Psoas muscle (tissue), 8 donors: ENCODE data around the gene SLC39A13. TPM values are rescaled to one million over a fixed set of nuclear protein-coding genes. Genes with fewer than 3 reads are reported as not detected.

Experiments
- ATAC-seq, 4 donors: fragments of 200-7000 bp; cut with Tn5 transposase; one replicate each; pipeline ENCODE4 v1.9.1; 2020; ENCODE audit warnings: moderate library complexity in 3 of 4, mild to moderate bottlenecking in 2 of 4
- DNase-seq, 2 donors: peaks; one replicate each; pipeline ENCODE4 v3.0.0-alpha.2; 2020
- H3K27ac ChIP-seq: fragments of 200-600 bp; one replicate; pipeline ENCODE4 v1.8.0; 2022
- H3K27me3 ChIP-seq, 3 donors: fragments of 200-600 bp in 1 of 3; one replicate each; pipeline versions ENCODE4 v1.6.1 to v1.8.0; 2013 to 2022; ENCODE audit warnings: low read length in 2 of 3, mild to moderate bottlenecking in 2 of 3, moderate library complexity in 1 of 3; ENCODE audit not compliant: insufficient read depth in 3 of 3
- H3K36me3 ChIP-seq, 2 donors: fragments of 200-600 bp in 1 of 2; one replicate each; pipeline versions ENCODE4 v1.6.1 to v1.8.0; 2013 to 2022; ENCODE audit warnings: low read depth in 1 of 2, mild to moderate bottlenecking in 1 of 2, moderate library complexity in 1 of 2; ENCODE audit not compliant: insufficient read depth in 1 of 2
- H3K4me1 ChIP-seq: fragments of 200-600 bp; one replicate; pipeline ENCODE4 v1.8.0; 2022
- H3K4me3 ChIP-seq: fragments of 200-600 bp; one replicate; pipeline ENCODE4 v1.8.0; 2022; ENCODE audit warnings: mild to moderate bottlenecking
- H3K9me3 ChIP-seq: fragments of 200-600 bp; one replicate; pipeline ENCODE4 v1.8.0; 2022
- CTCF ChIP-seq: fragments of 200-600 bp; IDR thresholded peaks from one replicate; pipeline ENCODE4 v1.8.0; 2022; ENCODE audit warnings: antibody characterized with exemption
- WGBS, 3 donors: extraction: QIAGEN DNeasy Blood & Tissue Kit; methylation state at CpG; one replicate each; pipeline versions ENCODE4 v1.1.6 to v1.1.7; 2013; 5-methylcytosine and 5-hydroxymethylcytosine counted together
- intact Hi-C, 2 donors: fragments of 100-400 bp; cut with DNase I; formaldehyde crosslinking; loops; one replicate each; pipeline versions ENCODE4 v1.11.0 to v1.14.2; 2022
- polyA plus RNA-seq, 3 donors: library from polyadenylated mRNA; stranded (reverse); fragments of 200-250 nt; gene quantifications; one replicate each; pipeline ENCODE4 v1.2.3, GENCODE V29; 2013
- total RNA-seq, 4 donors: library from RNA; stranded (reverse); fragmentation: NEBNext Ultra II Directional in 2 of 4; extraction: Animal tissue kit (Norgen Biotek cat#: 25700) in 2 of 4; gene quantifications; one replicate each; pipeline versions ENCODE4 v1.2.1 to v1.2.4, GENCODE V29; 2021 to 2023
- donor health status: healthy with polysubstance abuse.
- donor health status: DM: no; HTN: no; CAD: no; lungs with moderate emphysema.
- donor health status: Bipolar disorder and iron deficiency.
- donor health status: healthy.
- donor health status: DM: yes; HTN: yes; CAD: no.
- donor health status: DM: no; HTN: no; CAD: no.
- donor health status: DM: no; HTN: no; CAD: no.
- donor health status: DM: yes; HTN: yes; CAD: no.

Gene SLC39A13
- total and polyA plus RNA-seq, 7 donors = 14.7 to 35.3 (median 26.9) TPM

- ATAC-seq = no peak
These were observed 48.0 kb upstream of the SLC39A13 start for GRCh38 chr11:47360341-47360740.

GRCh38 chr11:47361419-47361818 is 47.0 kb upstream of the SLC39A13 start:
- intact Hi-C loops = no loop called here
- Histone ChIP-seq H3K4me1 (no peaks in the 10 kb centered on the region), H3K4me3 (no peak overlapping the region), H3K27ac (peak overlapping the region; percentile 18), H3K36me3 (no peaks in the 10 kb centered on the region), H3K27me3 (no peaks in the 10 kb centered on the region), H3K9me3 (no peaks in the 10 kb centered on the region)
- DNase-seq (no peak), ATAC-seq (peak in 2 of 4 donors; percentile 14 to 26)
- WGBS, 3 donors = 76 to 88% (median 78%) methylated on average over 13 of the region's 13 CpGs
- no peak for TF ChIP-seq CTCF

More at GRCh38 chr11:47360341-47360740, 48.0 kb upstream of the SLC39A13 start:
- Histone ChIP-seq H3K4me3 (no peak overlapping the region), H3K27ac (no peak overlapping the region), H3K4me1 (no peaks in the 10 kb centered on the region), H3K36me3 (no peaks in the 10 kb centered on the region), H3K9me3 (no peaks in the 10 kb centered on the region), H3K27me3 (no peaks in the 10 kb centered on the region)
- no peak for DNase-seq
- WGBS, 3 donors = 93 to 94% (median 93%) methylated on average over 15 of the region's 15 CpGs
- intact Hi-C loops = no loop called here
- TF ChIP-seq CTCF = no peak

GRCh38 chr11:47366020-47366490 is 42.3 kb upstream of the SLC39A13 start:
- WGBS, 3 donors = 64 to 84% (median 68%) methylated on average over 1 of the region's 1 CpG
- ATAC-seq (no peak), DNase-seq (no peak)
- TF ChIP-seq CTCF = no peak
- no peaks in the 10 kb centered on the region for H3K36me3 ChIP-seq
- H3K4me3 ChIP-seq = no peak overlapping the region
- intact Hi-C loops = no loop called here
- H3K27me3 ChIP-seq = no peaks in the 10 kb centered on the region
- H3K9me3 ChIP-seq = no peaks in the 10 kb centered on the region
- no peaks in the 10 kb centered on the region for H3K4me1 ChIP-seq
- H3K27ac ChIP-seq = no peak overlapping the region

- no peak for ATAC-seq
- H3K4me3 ChIP-seq = no peak overlapping the region
- no peaks in the 10 kb centered on the region for H3K27me3 ChIP-seq
- no peaks in the 10 kb centered on the region for H3K4me1 ChIP-seq
- no peak overlapping the region for H3K27ac ChIP-seq
- TF ChIP-seq CTCF = no peak
- H3K9me3 ChIP-seq = no peaks in the 10 kb centered on the region
- intact Hi-C loops = loop anchor here in 1 of 2 donors (5.0 kb wide), 1 partner anchor 38 kb away; the partner anchor contains the start of gene SLC39A13
- H3K36me3 ChIP-seq = no peaks in the 10 kb centered on the region
- WGBS, 3 donors = 47 to 64% (median 52%) methylated on average over 3 of the region's 3 CpGs
- DNase-seq = no peak
These were observed 38.7 kb upstream of the SLC39A13 start for GRCh38 chr11:47369676-47370075.

GRCh38 chr11:47372422-47372821 is 36.0 kb upstream of the SLC39A13 start:
- ATAC-seq (no peak), DNase-seq (no peak)
- no peaks in the 10 kb centered on the region for H3K4me1 ChIP-seq
- TF ChIP-seq CTCF = no peak
- no peaks in the 10 kb centered on the region for H3K36me3 ChIP-seq
- H3K27me3 ChIP-seq = no peaks in the 10 kb centered on the region
- WGBS, 3 donors = 72 to 78% (median 77%) methylated on average over 7 of the region's 7 CpGs
- H3K4me3 ChIP-seq = no peak overlapping the region
- no peak overlapping the region for H3K27ac ChIP-seq
- no peaks in the 10 kb centered on the region for H3K9me3 ChIP-seq
- intact Hi-C loops = loop anchor here in 1 of 2 donors (5.0 kb wide), 1 partner anchor 35 kb away; the partner anchor contains the start of gene SLC39A13
